ENCODE data around the gene DYRK1A.

DNA sequence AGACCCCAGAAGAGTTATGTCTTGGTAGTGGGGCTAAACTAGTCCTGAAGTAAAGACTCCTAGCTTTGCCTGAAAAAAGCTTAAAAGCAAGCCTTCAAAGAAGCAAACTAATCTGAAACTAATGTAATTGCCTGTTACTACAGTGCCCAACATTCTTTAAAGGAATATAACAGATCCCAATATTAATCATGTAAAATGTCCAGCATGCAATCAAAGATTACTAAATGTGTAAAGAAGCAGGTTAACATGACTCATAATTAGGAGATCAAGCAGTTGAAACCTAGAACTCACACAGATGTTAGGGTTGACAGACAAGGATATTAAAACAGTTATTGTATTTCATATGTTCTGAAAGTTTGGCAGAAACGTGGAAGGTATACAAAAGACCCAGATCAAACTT, 17.8 kb downstream of the DYRK1A start:
- TF ChIP-seq POLR2A (IDR thresholded peaks at IDR 0.05; ENCODE audit: low read length) (no peak), GATA1 (IDR thresholded peaks at IDR 0.05; ENCODE audit: low read depth, low read length) (no peak)

Data from erythroblast (primary cell).